Endothelial cell of umbilical vein (primary cell): ENCODE results near the gene LENG8. TPM values are rescaled to one million over a fixed set of nuclear protein-coding genes. Genes with fewer than 3 reads are reported as not detected.

Experiments
- Bru-seq: library from RNA; stranded (reverse); fragments of 400-500 nt; gene quantifications from one replicate; lab custom pipeline; 2021; lab: Mats Ljungman, UMichigan
- BruChase-seq, 2 experiments: library from RNA; stranded (reverse); fragments of 400-500 nt; gene quantifications; one replicate each; lab custom pipeline; 2021; lab: Mats Ljungman, UMichigan
- BruUV-seq: library from RNA; stranded (reverse); fragments of 400-500 nt; replicated peaks from 2 replicates; lab custom pipeline; 2021; lab: Mats Ljungman, UMichigan
- CTCF ChIA-PET: fragments of 300-600, 350-600 bp; sonication (Branson Sonifier 250); formaldehyde crosslinking; loops from one replicate; lab custom pipeline; 2021; ENCODE audit warnings: antibody characterized with exemption, inconsistent platforms; lab: Charles Lee
- POLR2A ChIA-PET: fragments of 300-600, 350-600 bp; sonication (Branson Sonifier 250); formaldehyde crosslinking; loops from one replicate; lab custom pipeline; 2021; ENCODE audit warnings: antibody characterized with exemption, inconsistent platforms; lab: Charles Lee
- DNase-seq: peaks from one replicate; pipeline ENCODE4 v3.0.0-alpha.2; 2011; ENCODE audit warnings: low read depth, low spot score
- FAIRE-seq: peaks from 2 replicates; lab custom pipeline; 2011; peaks lifted over from hg19 to GRCh38; lab: Jason Lieb, UNC
- H2AFZ ChIP-seq: 2 replicates; pipeline ENCODE4 v1.6.0; 2012; ENCODE audit warnings: low read depth, low read length, control low read depth, inconsistent platforms
- H3K27ac ChIP-seq: 2 replicates; pipeline ENCODE4 v1.5.1; 2011; ENCODE audit warnings: low read depth, mild to moderate bottlenecking, control low read depth, low read length, moderate library complexity; ENCODE audit not compliant: insufficient read depth
- H3K27me3 ChIP-seq, 2 experiments: 2 replicates each; pipeline versions ENCODE4 v1.6.0 to v1.6.1; 2011; ENCODE audit warnings: low read length in 2 of 2, mixed read lengths in 1 of 2; ENCODE audit not compliant: control insufficient read depth in 2 of 2, insufficient read depth in 2 of 2
- H3K36me3 ChIP-seq, 2 experiments: 2 replicates in 1 of 2; 3 replicates in 1 of 2; pipeline ENCODE4 v1.5.1; 2011; ENCODE audit warnings: low read length in 2 of 2, mild to moderate bottlenecking in 1 of 2, moderate library complexity in 1 of 2; ENCODE audit not compliant: control insufficient read depth in 2 of 2, insufficient read depth in 2 of 2; ENCODE audit errors: extremely low read depth in 1 of 2
- H3K4me1 ChIP-seq: 3 replicates; pipeline ENCODE4 v1.5.1; 2011; ENCODE audit warnings: mild to moderate bottlenecking, low read length; ENCODE audit not compliant: control insufficient read depth, insufficient read depth; ENCODE audit errors: extremely low read depth
- H3K4me2 ChIP-seq: 2 replicates; pipeline ENCODE4 v1.6.1; 2011; ENCODE audit warnings: low read length, control low read depth, mixed read lengths; ENCODE audit not compliant: insufficient read depth
- H3K4me3 ChIP-seq, 3 experiments: fragments of 200-600 bp in 1 of 3; sonication (generic), shearing (Covaris generic) in 1 of 3; replicated peaks in 1 of 3; 2 replicates each; pipeline ENCODE4 v1.5.1; 2011 to 2016; ENCODE audit warnings: control low read depth in 3 of 3, low read length in 3 of 3, mild to moderate bottlenecking in 2 of 3, inconsistent platforms in 1 of 3, low read depth in 1 of 3, moderate library complexity in 1 of 3; ENCODE audit not compliant: insufficient read depth in 1 of 3
- H3K79me2 ChIP-seq: 2 replicates; pipeline ENCODE4 v1.6.0; 2012; ENCODE audit warnings: low read length, inconsistent platforms; ENCODE audit not compliant: control insufficient read depth, insufficient read depth
- H3K9ac ChIP-seq: replicated peaks from 2 replicates; pipeline ENCODE3; 2011; ENCODE audit warnings: low read length, control low read depth; ENCODE audit not compliant: insufficient read depth; ENCODE audit errors: extremely low read depth
- H3K9me1 ChIP-seq: replicated peaks from 3 replicates; pipeline ENCODE4 v1.6.0; 2011; ENCODE audit warnings: mild to moderate bottlenecking, low read length; ENCODE audit not compliant: control insufficient read depth, insufficient read depth; ENCODE audit errors: extremely low read depth
- H3K9me3 ChIP-seq: replicated peaks from 2 replicates; pipeline ENCODE4 v1.5.1; 2012; ENCODE audit warnings: low read length, inconsistent platforms; ENCODE audit not compliant: control insufficient read depth, insufficient read depth
- H4K20me1 ChIP-seq: replicated peaks from 2 replicates; pipeline ENCODE3; 2011; ENCODE audit warnings: mild to moderate bottlenecking, low read length; ENCODE audit not compliant: control insufficient read depth, insufficient read depth; ENCODE audit errors: extremely low read depth
- EZH2 ChIP-seq: IDR thresholded peaks from 2 replicates; pipeline ENCODE4 v1.6.1; 2012; ENCODE audit warnings: borderline replicate concordance, low read depth, mild to moderate bottlenecking, moderate library complexity, low read length, inconsistent platforms; ENCODE audit not compliant: severe bottlenecking
- FOS ChIP-seq: IDR thresholded peaks from 2 replicates; pipeline ENCODE4 v1.6.1; 2011; ENCODE audit warnings: mild to moderate bottlenecking, low read length, moderate library complexity, borderline replicate concordance; ENCODE audit not compliant: insufficient read depth
- GATA2 ChIP-seq: IDR thresholded peaks from 2 replicates; pipeline ENCODE4 v1.7.0; 2011; ENCODE audit warnings: low read depth, mild to moderate bottlenecking, moderate library complexity, mixed read lengths, low read length; ENCODE audit not compliant: insufficient read length, insufficient read depth
- JUN ChIP-seq: IDR thresholded peaks from 2 replicates; pipeline ENCODE4 v1.6.1; 2011; ENCODE audit warnings: borderline replicate concordance, low read depth; ENCODE audit not compliant: insufficient read length, insufficient read depth
- MYC ChIP-seq: IDR thresholded peaks from one replicate; pipeline ENCODE4 v1.6.1; 2011; ENCODE audit warnings: mild to moderate bottlenecking, low read depth, low read length
- POLR2A ChIP-seq: IDR thresholded peaks from 2 replicates; pipeline ENCODE4 v1.6.1; 2012; ENCODE audit warnings: low read depth, mild to moderate bottlenecking, control low read depth, low read length
- POLR2AphosphoS5 ChIP-seq: IDR thresholded peaks from 2 replicates; pipeline ENCODE4 v1.6.1; 2012; ENCODE audit warnings: low read depth, mild to moderate bottlenecking, control low read depth, low read length, moderate library complexity; ENCODE audit not compliant: insufficient read depth
- dilution Hi-C: fragments of 300-500 bp; cut with MboI; formaldehyde crosslinking; loops from one replicate; pipeline ENCODE4 v1.15.0; 2019; ENCODE audit warnings: low sequenced_read_pairs; ENCODE audit not compliant: extremely low pct_ligation_motif_present
- intact Hi-C: fragments of 100-400 bp; cut with micrococcal nuclease; formaldehyde crosslinking; loops from one replicate; pipeline ENCODE4 v1.10.0; 2022
- long read RNA-seq: library from polyadenylated mRNA; stranded (forward); transcript quantifications from one replicate; pipeline ENCODE4 v2.0.0, GENCODE V29; 2021
- polyA minus RNA-seq, 3 experiments: library from RNA; depleted of rRNA, polyadenylated mRNA; stranded (reverse); fragments of >200 nt; gene quantifications; 1 replicate in 1 of 3; 2 replicates in 2 of 3; pipeline ENCODE4 v1.2.3, GENCODE V29; 2011
- polyA plus RNA-seq, 4 experiments: library from polyadenylated mRNA; depleted of rRNA in 3 of 4; stranded (reverse) in 3 of 4; unstranded in 1 of 4; fragments of >200 nt; gene quantifications; 2 replicates each; pipeline versions ENCODE4 v1.2.1 to v1.2.3, GENCODE V29; 2011 to 2012; ENCODE audit warnings: missing spikeins in 1 of 4
- total RNA-seq: library from RNA; stranded (reverse); gene quantifications from 2 replicates; pipeline ENCODE4 v1.2.3, GENCODE V29; 2021
- TF ChIP-seq, protein P1 (sequence below): IDR thresholded peaks from 2 replicates; pipeline ENCODE4 v1.6.1; 2011; ENCODE audit not compliant: insufficient read depth, insufficient read length
- TF ChIP-seq, protein P2 (sequence below), 2 donors: IDR thresholded peaks; 1 replicate in 1 of 2; 2 replicates in 1 of 2; pipeline ENCODE4 v1.5.1; 2011; ENCODE audit warnings: low read length in 2 of 2, mild to moderate bottlenecking in 2 of 2, moderate library complexity in 2 of 2, control low read depth in 1 of 2, inconsistent platforms in 1 of 2, low read depth in 1 of 2; ENCODE audit not compliant: insufficient read depth in 1 of 2; ENCODE audit errors: extremely low read depth in 1 of 2

The LENG8 gene
- total RNA-seq (213 and 218 TPM in 2 replicates), polyA plus RNA-seq (130 and 134 TPM in 2 replicates), polyA minus RNA-seq (105 and 107 TPM in 2 replicates), Bru-seq, nascent RNA (percentile 88 among the genes with signal in this experiment), BruChase-seq, experiment 1, labeled RNA remaining after a 6-hour chase (percentile 98 among the genes with signal in this experiment), BruChase-seq, experiment 2, labeled RNA remaining after a 2-hour chase (percentile 97 among the genes with signal in this experiment)
- 15.7 and 31.4 TPM in 2 replicates for polyA plus RNA-seq (2011; cell fraction: cytosol; rRNA removed)
- 910 and 958 TPM in 2 replicates for polyA plus RNA-seq (2011; cell fraction: nucleus; rRNA removed)
- 88.4 and 126 TPM in 2 replicates for polyA plus RNA-seq (2012)
- polyA minus RNA-seq (2011; cell fraction: cytosol; rRNA and poly(A)+ RNA removed): 9.1 TPM
- polyA minus RNA-seq (2011; cell fraction: nucleus; rRNA and poly(A)+ RNA removed): 160 and 181 TPM in 2 replicates
- long read RNA-seq, full-length matches to known transcripts: 2 of 81 reads
- long read RNA-seq, partial matches to known transcripts: 17 of 81 reads
- long read RNA-seq, other reads (novel, unspliced or antisense): 62 of 81 reads

DNA sequence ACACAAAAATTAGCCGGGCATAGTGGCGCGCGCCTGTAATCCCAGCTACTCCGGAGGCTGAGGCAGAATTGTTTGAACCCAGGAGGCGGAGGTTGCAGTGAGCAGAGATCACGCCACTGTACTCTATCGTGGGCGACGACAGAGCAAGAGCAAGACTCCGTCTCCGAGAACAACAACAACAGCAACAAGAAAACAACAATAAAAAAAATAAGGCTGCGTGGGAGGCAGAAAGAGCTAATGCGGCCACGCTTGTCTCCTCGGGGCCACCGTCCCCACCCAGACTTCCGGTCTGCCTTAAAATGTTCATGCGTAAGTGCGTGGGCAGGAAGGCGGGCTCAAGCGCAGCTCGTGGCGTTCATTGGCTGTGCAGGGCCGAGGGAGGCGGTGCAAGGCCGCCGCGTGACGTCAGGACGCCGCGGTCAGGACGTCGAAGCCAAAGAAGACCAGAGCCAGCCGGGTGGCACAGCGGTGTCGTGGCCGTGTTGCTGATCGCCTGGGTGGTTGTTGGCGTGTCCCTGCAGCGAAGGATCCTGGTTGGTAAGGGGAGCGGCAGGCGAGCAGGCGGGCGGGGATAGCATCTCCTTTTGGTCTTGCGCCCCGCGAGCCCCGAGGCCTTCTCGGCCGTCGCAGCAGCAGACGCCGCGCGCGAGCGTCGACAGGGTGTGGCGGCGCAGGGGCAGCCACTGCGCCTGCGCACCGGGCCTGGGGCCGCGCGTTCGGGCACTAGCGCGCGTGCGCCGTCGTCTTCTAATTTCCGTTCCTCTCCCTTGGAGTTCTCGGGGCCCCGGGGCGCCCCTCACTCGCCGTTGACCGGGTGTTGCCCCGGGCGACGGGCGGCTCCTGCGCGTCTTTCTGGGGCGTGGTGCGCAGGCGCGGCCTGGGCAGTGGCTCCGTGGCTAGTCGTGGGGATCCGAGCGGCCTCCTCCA is at the start of gene LENG8:
Gene LENG8, plus strand, starts transcription at position 426 of the 927 bp plus-strand sequence. CDS start 2,146 bp downstream, outside the sequence.
- Histone ChIP-seq H3K36me3 (peaks cover 26 to 35% of the 10 kb centered on the region in 2 experiments), H3K4me2 (peak within 1 kb of the TSS; percentile 96), H3K9me1 (no peaks in the 10 kb centered on the region), H3K9ac (peak within 1 kb of the TSS; percentile 97), H3K79me2 (peaks cover 65% of the 10 kb centered on the region), H3K4me1 (peaks cover 22% of the 10 kb centered on the region), H3K4me3 (peak within 1 kb of the TSS; percentile 76 to 96 (median 92)), H4K20me1 (peaks cover 11% of the 10 kb centered on the region), H3K27me3 (no peaks in the 10 kb centered on the region), H2AFZ (peak within 1 kb of the TSS; percentile 65), H3K27ac (peak within 1 kb of the TSS; percentile 87), H3K9me3 (no peaks in the 10 kb centered on the region)
- DNase-seq (peak; percentile 99), FAIRE-seq (peak; percentile 99)
- POLR2A ChIA-PET: interaction anchor here (0.9 to 1.4 kb wide), 5 partner anchors 11 to 24 kb away, joined by 3 to 11 read pairs (median 4); partner anchors contain the start of genes CDC42EP5 and LENG9
- BruUV-seq: no TSS peak
- CTCF ChIA-PET: interaction anchor here (0.6 to 2.2 kb wide), 11 partner anchors 9 to 603 kb away, joined by 3 to 14 read pairs (median 4); partner anchors contain the start of genes CDC42EP5, LENG1 and LENG9
- intact Hi-C loops (loop anchor here (1.0 to 5.0 kb wide), 2 partner anchors 14 to 247 kb away; partner anchors contain the start of genes LENG9 and RPS9), dilution Hi-C loops (no loop called here)
- TF ChIP-seq, protein P1, sequence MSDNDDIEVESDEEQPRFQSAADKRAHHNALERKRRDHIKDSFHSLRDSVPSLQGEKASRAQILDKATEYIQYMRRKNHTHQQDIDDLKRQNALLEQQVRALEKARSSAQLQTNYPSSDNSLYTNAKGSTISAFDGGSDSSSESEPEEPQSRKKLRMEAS: no peak
- TF ChIP-seq GATA2: no peak
- peak; percentile 94 for TF ChIP-seq POLR2AphosphoS5
- no peak for TF ChIP-seq FOS
- no peak for TF ChIP-seq JUN
- TF ChIP-seq, protein P2, sequence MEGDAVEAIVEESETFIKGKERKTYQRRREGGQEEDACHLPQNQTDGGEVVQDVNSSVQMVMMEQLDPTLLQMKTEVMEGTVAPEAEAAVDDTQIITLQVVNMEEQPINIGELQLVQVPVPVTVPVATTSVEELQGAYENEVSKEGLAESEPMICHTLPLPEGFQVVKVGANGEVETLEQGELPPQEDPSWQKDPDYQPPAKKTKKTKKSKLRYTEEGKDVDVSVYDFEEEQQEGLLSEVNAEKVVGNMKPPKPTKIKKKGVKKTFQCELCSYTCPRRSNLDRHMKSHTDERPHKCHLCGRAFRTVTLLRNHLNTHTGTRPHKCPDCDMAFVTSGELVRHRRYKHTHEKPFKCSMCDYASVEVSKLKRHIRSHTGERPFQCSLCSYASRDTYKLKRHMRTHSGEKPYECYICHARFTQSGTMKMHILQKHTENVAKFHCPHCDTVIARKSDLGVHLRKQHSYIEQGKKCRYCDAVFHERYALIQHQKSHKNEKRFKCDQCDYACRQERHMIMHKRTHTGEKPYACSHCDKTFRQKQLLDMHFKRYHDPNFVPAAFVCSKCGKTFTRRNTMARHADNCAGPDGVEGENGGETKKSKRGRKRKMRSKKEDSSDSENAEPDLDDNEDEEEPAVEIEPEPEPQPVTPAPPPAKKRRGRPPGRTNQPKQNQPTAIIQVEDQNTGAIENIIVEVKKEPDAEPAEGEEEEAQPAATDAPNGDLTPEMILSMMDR (IDR thresholded peaks at IDR 0.05; ENCODE audit: extremely low read depth in 1 of 2, insufficient read depth in 1 of 2, low read depth in 1 of 2, low read length in 2 of 2): no peak
- peak; percentile 97 for TF ChIP-seq POLR2A
- no peak for TF ChIP-seq EZH2
- peak; percentile 9 for TF ChIP-seq MYC
